Neural crest cell (in vitro differentiated cells): ENCODE results near the gene UBTF. TPM values are rescaled to one million over a fixed set of nuclear protein-coding genes. Genes with fewer than 3 reads are reported as not detected.

ENCODE experiments used
- DNase-seq: peaks from one replicate; pipeline ENCODE4 v3.0.0; 2021; ENCODE audit warnings: low read depth, mixed read lengths, low spot score
- H3K27ac Mint-ChIP-seq: one replicate; pipeline ENCODE4 v1.8.0; 2021; ENCODE audit warnings: mild to moderate bottlenecking, mixed read lengths; ENCODE audit not compliant: unreplicated experiment
- H3K27me3 Mint-ChIP-seq: 2 replicates; pipeline ENCODE4 v1.8.0; 2021; ENCODE audit warnings: low read depth, mild to moderate bottlenecking, mixed read lengths
- H3K36me3 Mint-ChIP-seq: 2 replicates; pipeline ENCODE4 v1.8.0; 2021; ENCODE audit warnings: low read depth, mild to moderate bottlenecking, mixed read lengths
- H3K4me1 Mint-ChIP-seq: 2 replicates; pipeline ENCODE4 v1.8.0; 2021; ENCODE audit warnings: mixed read lengths
- H3K4me3 Mint-ChIP-seq: one replicate; pipeline ENCODE4 v1.8.0; 2021; ENCODE audit warnings: mild to moderate bottlenecking, mixed read lengths
- H3K9me3 Mint-ChIP-seq: 2 replicates; pipeline ENCODE4 v1.8.0; 2021; ENCODE audit warnings: mixed read lengths
- CTCF ChIP-seq: fragments of 200-600 bp; sonication (generic); conservative IDR thresholded peaks from 2 replicates; pipeline ENCODE4 v1.5.0; 2021; ENCODE audit warnings: antibody characterized with exemption, mild to moderate bottlenecking
- total RNA-seq: library from RNA; stranded (reverse); gene quantifications from 2 replicates; pipeline ENCODE4 v1.2.1, GENCODE V29; 2021

UBTF gene
- total RNA-seq, 1 donor from 2014 or later, result 106 TPM

DNA sequence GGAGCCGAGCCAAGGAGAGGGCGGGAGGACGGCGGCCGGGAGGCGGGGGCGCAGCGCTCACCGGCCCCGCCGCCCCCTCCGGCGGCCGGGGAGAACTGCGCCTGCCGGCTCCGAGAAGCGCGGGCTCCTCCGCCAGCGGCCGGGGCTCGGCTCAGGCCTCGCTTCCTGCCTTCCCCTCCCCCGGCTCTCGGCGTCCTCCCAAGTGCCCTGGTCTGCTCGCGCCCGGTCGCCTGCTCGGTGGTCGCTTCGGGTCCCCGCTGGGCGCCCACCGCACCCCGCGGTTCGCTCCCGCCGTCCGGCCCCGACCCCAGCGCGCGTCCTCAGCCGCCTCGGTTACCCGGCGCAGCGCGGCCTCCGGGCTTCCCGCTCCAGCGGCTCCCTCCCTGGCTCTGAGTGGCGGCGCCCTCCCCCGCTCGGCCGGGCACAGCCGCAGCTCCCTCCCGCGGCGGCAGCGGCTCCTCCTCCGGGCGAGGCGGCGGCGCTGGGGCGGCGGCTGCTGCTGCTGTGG lies 313 bp downstream of the UBTF start:
- no peak for DNase-seq
- peaks cover 32% of the 10 kb centered on the region for H3K4me1 Mint-ChIP-seq
- no peak overlapping the region for H3K27ac Mint-ChIP-seq
- H3K36me3 Mint-ChIP-seq, result peaks cover 6% of the 10 kb centered on the region
- H3K9me3 Mint-ChIP-seq, result no peaks in the 10 kb centered on the region
- H3K27me3 Mint-ChIP-seq, result peaks cover 2% of the 10 kb centered on the region
- H3K4me3 Mint-ChIP-seq, result no peak overlapping the region
- peak; percentile 53 for TF ChIP-seq CTCF

DNA sequence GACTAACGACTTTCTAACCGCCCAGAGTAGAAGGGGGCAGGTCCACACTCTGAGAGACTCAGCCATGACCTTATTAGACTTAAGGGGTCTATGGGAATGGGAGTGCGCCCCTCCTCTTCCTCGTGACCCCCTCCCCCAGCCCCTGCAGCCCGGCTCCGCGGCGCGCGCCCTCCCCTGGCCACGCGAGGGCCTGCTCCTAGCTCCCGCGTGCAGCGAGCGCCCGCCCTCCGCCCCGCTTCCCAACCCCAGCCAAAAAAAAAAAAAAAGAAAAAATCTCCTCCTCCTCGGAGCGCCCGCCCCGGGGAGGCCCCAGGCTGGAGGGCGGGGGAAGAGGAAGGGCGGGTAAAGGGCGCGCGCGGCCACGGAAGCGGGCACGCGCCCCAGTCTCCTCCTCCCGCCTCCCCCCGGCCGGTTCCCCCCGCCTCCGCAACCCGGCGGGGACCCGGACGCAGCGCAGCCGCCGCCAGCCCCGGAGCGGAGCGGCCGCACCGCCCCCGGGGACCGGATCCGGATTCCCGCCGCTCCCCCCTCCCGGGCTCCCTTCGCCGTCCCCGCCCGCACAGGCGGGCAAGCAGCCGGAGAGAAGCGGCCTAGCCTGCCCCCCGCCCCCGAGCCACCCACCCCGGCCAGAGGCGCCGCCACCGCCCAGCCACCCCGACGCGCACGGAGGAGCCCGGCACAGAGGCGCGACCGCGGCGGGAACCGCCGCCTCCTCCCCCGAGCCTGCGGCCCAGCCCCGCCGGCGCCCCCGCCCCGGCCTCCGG lies 949 bp downstream of the UBTF start:
- peak; percentile 67 for TF ChIP-seq CTCF
- no peak overlapping the region for H3K27ac Mint-ChIP-seq
- peaks cover 9% of the 10 kb centered on the region for H3K36me3 Mint-ChIP-seq
- peaks cover 2% of the 10 kb centered on the region for H3K27me3 Mint-ChIP-seq
- H3K9me3 Mint-ChIP-seq, result no peaks in the 10 kb centered on the region
- peak; percentile 71 for DNase-seq
- peaks cover 32% of the 10 kb centered on the region for H3K4me1 Mint-ChIP-seq
- H3K4me3 Mint-ChIP-seq, result peak overlapping the region; percentile 89

- no peak overlapping the region for H3K27ac Mint-ChIP-seq
Measured at GRCh38 chr17:44217738-44218343, 1.6 kb downstream of the UBTF start.

DNA sequence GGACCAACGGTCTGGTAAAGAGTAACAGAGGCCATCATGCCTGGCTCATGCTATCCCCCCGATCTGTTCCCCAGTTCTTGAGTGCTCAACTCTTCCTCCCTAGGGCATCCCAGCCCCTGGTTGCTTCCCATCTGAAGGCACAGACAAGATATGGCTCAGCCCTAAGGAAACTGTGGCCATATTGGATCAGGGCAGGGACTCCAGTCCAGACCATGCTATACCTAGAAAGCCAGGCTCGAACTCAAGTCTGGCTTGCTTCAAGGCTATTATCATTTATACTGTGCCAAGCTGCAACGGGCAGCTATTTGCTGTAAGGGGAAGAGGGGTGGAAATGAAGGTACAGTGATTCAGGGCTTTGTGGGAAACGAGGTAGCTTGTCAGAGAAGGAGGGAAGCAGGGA lies 2.8 kb downstream of the UBTF start:
- TF ChIP-seq CTCF, result no peak
- peaks cover 22% of the 10 kb centered on the region for H3K4me1 Mint-ChIP-seq

More at GRCh38 chr17:44217738-44218343, 1.6 kb downstream of the UBTF start:
- no peak for TF ChIP-seq CTCF
- peaks cover 2% of the 10 kb centered on the region for H3K27me3 Mint-ChIP-seq
- H3K4me1 Mint-ChIP-seq, result peaks cover 31% of the 10 kb centered on the region
- H3K9me3 Mint-ChIP-seq, result no peaks in the 10 kb centered on the region
- DNase-seq, result no peak
- H3K36me3 Mint-ChIP-seq, result peaks cover 10% of the 10 kb centered on the region
- H3K4me3 Mint-ChIP-seq, result peak overlapping the region; percentile 89

DNA sequence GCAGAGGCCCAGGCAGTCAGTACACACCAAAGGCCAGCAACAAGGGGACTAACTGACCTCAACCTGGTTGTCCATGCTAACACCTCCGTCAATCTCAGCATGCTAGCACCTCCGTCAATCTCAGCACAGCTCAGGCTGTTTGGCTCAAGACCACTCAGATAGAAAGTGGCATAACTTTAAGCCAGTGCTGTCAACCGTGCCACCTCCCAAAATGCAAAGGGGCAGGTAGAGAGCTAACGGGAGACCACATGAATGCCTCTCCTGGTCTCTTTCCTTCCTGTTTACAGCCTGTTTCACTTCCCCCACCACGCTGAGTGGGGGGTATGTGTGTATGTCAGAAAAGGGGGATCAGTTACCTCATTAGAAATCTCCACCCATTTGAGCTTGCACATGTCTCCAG lies 3.3 kb downstream of the UBTF start:
- Mint-ChIP-seq H3K4me3 (peak overlapping the region; percentile 89), H3K36me3 (peaks cover 12% of the 10 kb centered on the region)

More for the DNA sequence above, 2.8 kb downstream of the UBTF start:
- no peak for DNase-seq
- peak overlapping the region; percentile 89 for H3K4me3 Mint-ChIP-seq
- no peaks in the 10 kb centered on the region for H3K27me3 Mint-ChIP-seq
- H3K27ac Mint-ChIP-seq, result no peak overlapping the region
- no peaks in the 10 kb centered on the region for H3K9me3 Mint-ChIP-seq
- peaks cover 12% of the 10 kb centered on the region for H3K36me3 Mint-ChIP-seq

More for the DNA sequence above, 3.3 kb downstream of the UBTF start:
- Mint-ChIP-seq H3K4me1 (peaks cover 22% of the 10 kb centered on the region), H3K27me3 (no peaks in the 10 kb centered on the region), H3K27ac (no peak overlapping the region), H3K9me3 (no peaks in the 10 kb centered on the region)
- no peak for DNase-seq
- TF ChIP-seq CTCF, result no peak
